Colonic mucosa (tissue), 4 donors: ENCODE results near the gene FHIT. TPM values are rescaled to one million over a fixed set of nuclear protein-coding genes. Genes with fewer than 3 reads are reported as not detected.

Experiments
- DNase-seq: peaks from one replicate; pipeline ENCODE4 v3.0.0-alpha.2; 2020
- H3K27ac ChIP-seq: fragments of 200-600 bp; one replicate; pipeline ENCODE4 v1.8.0; 2021
- H3K27me3 ChIP-seq: fragments of 200-600 bp; one replicate; pipeline ENCODE4 v1.8.0; 2021
- H3K36me3 ChIP-seq: fragments of 200-600 bp; one replicate; pipeline ENCODE4 v1.8.0; 2021
- H3K4me1 ChIP-seq: fragments of 200-600 bp; one replicate; pipeline ENCODE4 v1.8.0; 2021; ENCODE audit warnings: mild to moderate bottlenecking
- H3K4me3 ChIP-seq: fragments of 200-600 bp; one replicate; pipeline ENCODE4 v1.8.0; 2021
- H3K9ac ChIP-seq, 2 donors: one replicate each; pipeline ENCODE4 v1.7.0; 2013; ENCODE audit warnings: control low read depth in 2 of 2, low read depth in 2 of 2, low read length in 2 of 2
- H3K9me3 ChIP-seq: fragments of 200-600 bp; one replicate; pipeline ENCODE4 v1.8.0; 2021
- intact Hi-C: fragments of 100-400 bp; cut with DNase I; formaldehyde crosslinking; loops from one replicate; pipeline ENCODE4 v1.14.1; 2022
- total RNA-seq, 2 donors: library from RNA; stranded (reverse); fragmentation: NEBNext Ultra II Directional in 1 of 2; extraction: Animal tissue kit (Norgen Biotek cat#: 25700) in 1 of 2; gene quantifications; one replicate each; pipeline ENCODE4 v1.2.1, GENCODE V29; 2021
- TF ChIP-seq, protein P1 (sequence below): fragments of 200-600 bp; IDR thresholded peaks from one replicate; pipeline ENCODE4 v1.8.0; 2022; ENCODE audit warnings: antibody characterized with exemption, mild to moderate bottlenecking
- donor health status: healthy.
- donor health status: DM: no; HTN: no; CAD: no.
- donor health status: DM: no; HTN: no; CAD: no.

Gene FHIT
- total RNA-seq, 2 donors from 2014 or later, result 7.7 to 9.4 TPM

DNA sequence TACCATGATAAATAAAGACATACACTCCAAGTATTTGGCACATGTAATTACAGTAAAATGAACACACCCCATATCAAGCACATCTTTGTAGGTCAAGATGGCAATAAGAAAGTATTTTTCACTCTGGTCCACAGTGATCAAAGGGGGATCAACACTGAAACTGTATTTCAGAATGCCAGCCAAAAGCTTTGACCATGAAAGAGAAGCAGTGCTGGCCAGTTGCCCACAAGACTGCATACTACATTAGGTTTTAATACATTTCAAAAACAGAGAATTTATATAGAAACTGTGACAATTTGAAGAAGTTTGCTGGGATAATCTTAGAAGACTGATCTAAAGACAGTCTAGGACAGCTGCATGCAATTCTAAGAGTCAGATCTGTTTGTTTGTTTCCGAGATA, 1035.3 kb downstream of the FHIT start:
- TF ChIP-seq, protein P1, sequence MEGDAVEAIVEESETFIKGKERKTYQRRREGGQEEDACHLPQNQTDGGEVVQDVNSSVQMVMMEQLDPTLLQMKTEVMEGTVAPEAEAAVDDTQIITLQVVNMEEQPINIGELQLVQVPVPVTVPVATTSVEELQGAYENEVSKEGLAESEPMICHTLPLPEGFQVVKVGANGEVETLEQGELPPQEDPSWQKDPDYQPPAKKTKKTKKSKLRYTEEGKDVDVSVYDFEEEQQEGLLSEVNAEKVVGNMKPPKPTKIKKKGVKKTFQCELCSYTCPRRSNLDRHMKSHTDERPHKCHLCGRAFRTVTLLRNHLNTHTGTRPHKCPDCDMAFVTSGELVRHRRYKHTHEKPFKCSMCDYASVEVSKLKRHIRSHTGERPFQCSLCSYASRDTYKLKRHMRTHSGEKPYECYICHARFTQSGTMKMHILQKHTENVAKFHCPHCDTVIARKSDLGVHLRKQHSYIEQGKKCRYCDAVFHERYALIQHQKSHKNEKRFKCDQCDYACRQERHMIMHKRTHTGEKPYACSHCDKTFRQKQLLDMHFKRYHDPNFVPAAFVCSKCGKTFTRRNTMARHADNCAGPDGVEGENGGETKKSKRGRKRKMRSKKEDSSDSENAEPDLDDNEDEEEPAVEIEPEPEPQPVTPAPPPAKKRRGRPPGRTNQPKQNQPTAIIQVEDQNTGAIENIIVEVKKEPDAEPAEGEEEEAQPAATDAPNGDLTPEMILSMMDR, result no peak
- Histone ChIP-seq H3K9me3 (no peaks in the 10 kb centered on the region), H3K27me3 (no peaks in the 10 kb centered on the region), H3K27ac (no peak overlapping the region), H3K36me3 (no peaks in the 10 kb centered on the region), H3K4me1 (no peaks in the 10 kb centered on the region), H3K9ac (no peak overlapping the region), H3K4me3 (no peak overlapping the region)
- intact Hi-C loops, result no loop called here
- DNase-seq, result no peak

DNA sequence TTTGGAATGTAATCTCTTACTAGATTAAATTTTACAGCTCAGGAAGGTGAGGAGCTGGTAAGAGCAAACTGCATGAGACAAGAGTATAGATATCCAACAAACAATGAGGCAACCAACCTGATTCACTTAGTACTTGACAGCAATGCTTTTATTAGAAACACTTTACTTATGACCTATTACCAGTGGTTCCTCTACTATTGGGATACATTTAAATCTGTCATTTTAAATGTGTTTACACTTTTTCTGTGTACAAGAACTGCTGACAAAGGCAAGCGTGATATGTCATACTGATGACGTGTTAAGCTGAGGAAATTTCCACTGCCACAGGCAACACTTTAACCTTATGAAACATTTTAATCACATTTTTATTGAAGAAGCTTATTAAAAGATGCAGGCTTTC, 1043.3 kb downstream of the FHIT start:
- no peak overlapping the region for H3K9ac ChIP-seq
- no peaks in the 10 kb centered on the region for H3K4me1 ChIP-seq
- H3K27ac ChIP-seq, result no peak overlapping the region
- intact Hi-C loops, result no loop called here
- TF ChIP-seq, protein P1, result no peak
- no peaks in the 10 kb centered on the region for H3K9me3 ChIP-seq
- H3K4me3 ChIP-seq, result no peak overlapping the region
- no peak for DNase-seq
- H3K36me3 ChIP-seq, result no peaks in the 10 kb centered on the region
- no peaks in the 10 kb centered on the region for H3K27me3 ChIP-seq

DNA sequence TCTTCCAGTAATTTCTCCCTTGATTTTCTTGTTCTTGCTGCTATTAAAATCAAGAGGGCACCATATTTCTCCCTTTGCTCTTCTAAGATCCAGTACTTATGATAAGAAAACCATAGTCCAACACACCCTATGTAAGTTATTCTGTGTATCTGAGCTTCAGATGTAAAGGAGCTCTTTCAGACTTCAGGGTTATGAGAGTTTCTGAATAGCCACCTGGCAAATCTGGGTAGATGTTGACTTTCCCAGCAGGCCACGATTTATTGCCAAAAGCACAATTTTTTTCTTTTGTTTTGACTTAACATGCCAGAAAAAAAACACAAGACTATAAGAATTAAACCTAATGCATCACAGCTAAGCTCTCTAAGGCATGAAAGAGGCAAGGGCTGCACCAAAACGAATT, 1045.0 kb downstream of the FHIT start:
- no peaks in the 10 kb centered on the region for H3K36me3 ChIP-seq
- no peaks in the 10 kb centered on the region for H3K4me1 ChIP-seq
- DNase-seq, result no peak
- TF ChIP-seq, protein P1, result no peak
- no peak overlapping the region for H3K9ac ChIP-seq
- intact Hi-C loops, result no loop called here
- no peak overlapping the region for H3K4me3 ChIP-seq
- no peak overlapping the region for H3K27ac ChIP-seq
- no peaks in the 10 kb centered on the region for H3K9me3 ChIP-seq
- no peaks in the 10 kb centered on the region for H3K27me3 ChIP-seq

DNA sequence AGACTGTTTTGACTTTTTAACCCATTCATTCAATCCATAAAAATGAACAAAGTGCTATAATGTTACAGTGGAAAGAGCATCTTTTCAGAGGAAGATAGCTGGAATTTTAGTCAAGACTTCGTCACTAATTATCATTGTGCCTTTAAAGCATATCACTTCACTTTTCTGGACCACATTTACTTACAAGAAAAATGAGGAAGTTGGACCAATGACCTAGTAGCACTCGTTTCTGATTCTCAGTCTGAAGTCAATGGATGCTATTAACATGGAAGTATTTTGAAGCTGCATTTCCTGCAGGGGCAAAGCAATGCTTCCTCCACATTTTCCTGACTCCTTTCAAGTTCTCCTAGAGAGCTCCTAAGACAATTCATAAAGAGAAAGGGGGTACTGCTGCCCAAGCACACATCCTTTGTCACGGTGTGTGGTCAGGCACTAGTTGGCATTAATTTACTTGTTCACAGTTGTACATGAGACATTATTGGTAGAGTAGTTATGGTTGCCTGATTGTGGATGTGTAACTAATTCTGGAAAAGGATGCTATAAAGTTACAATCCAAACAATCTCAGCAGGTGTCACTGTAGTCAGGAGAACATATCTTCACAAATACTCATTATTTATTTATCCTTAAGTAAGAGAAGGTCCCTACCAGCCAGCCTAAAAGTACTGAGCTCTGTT, 1049.1 kb downstream of the FHIT start:
- H3K4me1 ChIP-seq, result no peaks in the 10 kb centered on the region
- intact Hi-C loops, result no loop called here
- H3K36me3 ChIP-seq, result no peaks in the 10 kb centered on the region
- no peaks in the 10 kb centered on the region for H3K27me3 ChIP-seq
- DNase-seq, result no peak
- no peak overlapping the region for H3K9ac ChIP-seq
- no peak overlapping the region for H3K4me3 ChIP-seq
- no peaks in the 10 kb centered on the region for H3K9me3 ChIP-seq
- TF ChIP-seq, protein P1, result no peak
- H3K27ac ChIP-seq, result no peak overlapping the region

DNA sequence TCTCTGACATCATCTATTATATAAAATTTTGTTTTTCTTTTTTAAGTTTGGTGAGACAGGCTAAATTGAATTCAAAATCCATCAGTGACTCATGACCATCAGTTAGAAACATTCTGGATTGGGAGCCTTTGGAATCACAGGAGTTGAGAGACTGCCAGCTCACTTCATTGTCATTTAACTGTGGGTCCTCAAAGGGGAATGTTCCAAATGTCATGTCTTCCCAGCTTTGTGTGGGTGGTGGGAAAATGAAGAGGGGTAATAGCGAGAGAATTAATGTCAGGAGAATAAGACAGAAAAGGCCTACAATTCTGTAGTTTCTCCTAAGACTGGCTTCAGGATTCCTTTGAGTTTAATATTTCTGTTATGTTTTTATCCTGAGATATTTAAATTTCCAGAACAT, 1051.9 kb downstream of the FHIT start:
- Histone ChIP-seq H3K4me1 (no peaks in the 10 kb centered on the region), H3K36me3 (no peaks in the 10 kb centered on the region), H3K9ac (no peak overlapping the region), H3K4me3 (no peak overlapping the region), H3K9me3 (no peaks in the 10 kb centered on the region), H3K27me3 (no peaks in the 10 kb centered on the region), H3K27ac (no peak overlapping the region)
- intact Hi-C loops, result no loop called here
- TF ChIP-seq, protein P1, result no peak
- no peak for DNase-seq
